Common myeloid progenitor, CD34-positive (primary cell): Measurements from ENCODE around the gene GOLGA6L7.
"Not testable (repeated sequence)": the region's sequence is repeated elsewhere in the genome, so short reads cannot be mapped to it uniquely, and the experiment has no call there.

Source experiments
- CTCF ChIA-PET: fragments of 350-600 bp; sonication (Branson Sonifier 250); formaldehyde crosslinking; loops from one replicate; lab custom pipeline; 2021; ENCODE audit warnings: antibody characterized with exemption; lab: Charles Lee
- POLR2A ChIA-PET: fragments of 350-600 bp; sonication (Branson Sonifier 250); formaldehyde crosslinking; loops from one replicate; lab custom pipeline; 2021; ENCODE audit warnings: antibody characterized with exemption; lab: Charles Lee
- DNase-seq, 3 donors: peaks; one replicate each; pipeline versions ENCODE4 v3.0.0 to v3.0.0-alpha.2; 2013
- H3K27ac ChIP-seq, 2 experiments: 1 replicate in 1 of 2; 2 replicates in 1 of 2; pipeline ENCODE4 v1.7.0; 2013; ENCODE audit warnings: inconsistent platforms in 2 of 2, low read length in 2 of 2, mild to moderate bottlenecking in 2 of 2, low read depth in 1 of 2, moderate library complexity in 1 of 2; ENCODE audit not compliant: severe bottlenecking in 2 of 2, insufficient read depth in 1 of 2, poor library complexity in 1 of 2
- H3K27me3 ChIP-seq, 5 experiments: replicated peaks in 2 of 5; 1 replicate in 3 of 5; 2 replicates in 2 of 5; pipeline versions ENCODE4 v1.6.1 to v1.7.0; 2013; ENCODE audit warnings: low read length in 4 of 5, mild to moderate bottlenecking in 2 of 5, moderate library complexity in 2 of 5, inconsistent platforms in 1 of 5; ENCODE audit not compliant: insufficient read depth in 5 of 5, control insufficient read depth in 4 of 5
- H3K36me3 ChIP-seq, 4 experiments: 1 replicate in 2 of 4; 2 replicates in 2 of 4; pipeline versions ENCODE4 v1.6.1 to v1.7.0; 2013; ENCODE audit warnings: low read length in 3 of 4, control low read depth in 1 of 4, mild to moderate bottlenecking in 1 of 4; ENCODE audit not compliant: control insufficient read depth in 4 of 4, insufficient read depth in 4 of 4
- H3K4me1 ChIP-seq, 4 experiments: 1 replicate in 3 of 4; 2 replicates in 1 of 4; pipeline versions ENCODE4 v1.6.1 to v1.7.1; 2013; ENCODE audit warnings: low read length in 3 of 4, mild to moderate bottlenecking in 3 of 4, control low read depth in 1 of 4, inconsistent platforms in 1 of 4, moderate library complexity in 1 of 4; ENCODE audit not compliant: control insufficient read depth in 4 of 4, insufficient read depth in 4 of 4; ENCODE audit errors: control extremely low read depth in 1 of 4
- H3K4me3 ChIP-seq, 7 experiments: 1 replicate in 4 of 7; 2 replicates in 3 of 7; pipeline versions ENCODE4 v1.5.1 to v1.7.0; 2013; ENCODE audit warnings: mild to moderate bottlenecking in 7 of 7, low read length in 6 of 7, moderate library complexity in 6 of 7, inconsistent platforms in 2 of 7, low read depth in 2 of 7, control low read depth in 1 of 7; ENCODE audit not compliant: insufficient read depth in 4 of 7, control insufficient read depth in 1 of 7; ENCODE audit errors: extremely low read depth in 1 of 7
- H3K9me3 ChIP-seq, 5 experiments: 1 replicate in 4 of 5; 2 replicates in 1 of 5; pipeline versions ENCODE4 v1.6.1 to v1.7.1; 2013; ENCODE audit warnings: low read length in 4 of 5, mild to moderate bottlenecking in 2 of 5, inconsistent platforms in 1 of 5, low read depth in 1 of 5, moderate library complexity in 1 of 5; ENCODE audit not compliant: control insufficient read depth in 4 of 5, insufficient read depth in 2 of 5; ENCODE audit errors: control extremely low read depth in 1 of 5
- WGBS: methylation state at CpG from one replicate; pipeline ENCODE4 v1.1.5; 2013; ENCODE audit not compliant: insufficient coverage; 5-methylcytosine and 5-hydroxymethylcytosine counted together

GOLGA6L7 gene

GRCh38 chr15:28892789-28893610 lies 44.6 kb upstream of the GOLGA6L7 start:
- Histone ChIP-seq H3K9me3 (no peaks in the 10 kb centered on the region), H3K27ac (no peak overlapping the region), H3K4me3 (no peak overlapping the region), H3K27me3 (peaks cover 0 to 13% (median 0%) of the 10 kb centered on the region in 5 experiments), H3K4me1 (peaks cover 0 to 4% (median 0%) of the 10 kb centered on the region in 4 experiments), H3K36me3 (no peaks in the 10 kb centered on the region)
- WGBS: 57% methylated on average over 10 of the region's 12 CpGs
- CTCF ChIA-PET: no interaction called here
- no peak for DNase-seq
- POLR2A ChIA-PET: no interaction called here

- CTCF ChIA-PET: interaction anchor here (0.9 to 1.0 kb wide), 2 partner anchors 20 to 28 kb away, joined by 3 read pairs; no protein-coding TSS in a partner anchor
- POLR2A ChIA-PET: no interaction called here
- Histone ChIP-seq H3K9me3 (no peaks in the 10 kb centered on the region), H3K36me3 (no peaks in the 10 kb centered on the region), H3K4me3 (no peak overlapping the region), H3K4me1 (peaks cover 0 to 9% (median 3%) of the 10 kb centered on the region in 4 experiments), H3K27me3 (peaks cover 0 to 27% (median 2%) of the 10 kb centered on the region in 5 experiments), H3K27ac (no peak overlapping the region)
- DNase-seq: no peak
- WGBS: 98% methylated on average over 4 of the region's 6 CpGs
Measured at GRCh38 chr15:28891588-28891987, 43.1 kb upstream of the GOLGA6L7 start.

GRCh38 chr15:28890711-28891495 lies 42.5 kb upstream of the GOLGA6L7 start:
- Histone ChIP-seq H3K4me1 (peaks cover 0 to 14% (median 5%) of the 10 kb centered on the region in 4 experiments), H3K4me3 (no peak overlapping the region), H3K27me3 (peaks cover 0 to 33% (median 5%) of the 10 kb centered on the region in 5 experiments), H3K36me3 (no peaks in the 10 kb centered on the region), H3K9me3 (no peaks in the 10 kb centered on the region), H3K27ac (no peak overlapping the region)
- no peak for DNase-seq
- 94% methylated on average over 9 of the region's 15 CpGs for WGBS
- ChIA-PET CTCF (interaction anchor here (0.9 kb wide), 1 partner anchor 21 kb away, joined by 3 read pairs; no protein-coding TSS in a partner anchor), POLR2A (no interaction called here)

- DNase-seq, H3K36me3 ChIP-seq, POLR2A ChIA-PET, CTCF ChIA-PET, H3K27ac ChIP-seq, H3K4me3 ChIP-seq, H3K9me3 ChIP-seq: not testable (repeated sequence)
- peaks cover 0 to 18% (median 10%) of the 10 kb centered on the region in 4 experiments for H3K4me1 ChIP-seq
- WGBS: 96% methylated on average over 4 of the region's 4 CpGs
- peaks cover 0 to 39% (median 5%) of the 10 kb centered on the region in 5 experiments for H3K27me3 ChIP-seq
Measured at GRCh38 chr15:28890291-28890690, 41.8 kb upstream of the GOLGA6L7 start.

GRCh38 chr15:28889871-28890270 lies 41.4 kb upstream of the GOLGA6L7 start:
- peaks cover 0 to 18% (median 11%) of the 10 kb centered on the region in 4 experiments for H3K4me1 ChIP-seq
- CTCF ChIA-PET, DNase-seq, POLR2A ChIA-PET, H3K9me3 ChIP-seq, H3K27ac ChIP-seq, H3K4me3 ChIP-seq, H3K36me3 ChIP-seq: not testable (repeated sequence)
- 100% methylated on average over 5 of the region's 6 CpGs for WGBS
- peaks cover 0 to 43% (median 5%) of the 10 kb centered on the region in 5 experiments for H3K27me3 ChIP-seq

GRCh38 chr15:28889346-28889745 lies 40.9 kb upstream of the GOLGA6L7 start:
- 97% methylated on average over 3 of the region's 3 CpGs for WGBS
- Histone ChIP-seq H3K4me1 (peaks cover 0 to 18% (median 11%) of the 10 kb centered on the region in 4 experiments), H3K9me3 (no peaks in the 10 kb centered on the region), H3K27ac (no peak overlapping the region), H3K4me3 (no peak overlapping the region), H3K36me3 (no peaks in the 10 kb centered on the region), H3K27me3 (peaks cover 0 to 48% (median 9%) of the 10 kb centered on the region in 5 experiments)
- ChIA-PET CTCF (no interaction called here), POLR2A (no interaction called here)
- no peak for DNase-seq
